Upper lobe of right lung (tissue), 1 donor: ENCODE measurements around the gene SLC23A2. TPM values are rescaled to one million over a fixed set of nuclear protein-coding genes. Genes with fewer than 3 reads are reported as not detected.
A peak's percentile ranks its signal among the peaks of the same experiment; 100 is the strongest.
"Not testable (repeated sequence)": the region's sequence is repeated elsewhere in the genome, so short reads cannot be mapped to it uniquely, and the experiment has no call there.

ENCODE experiments used
- ATAC-seq: fragments of 200-7000 bp; cut with Tn5 transposase; one replicate; pipeline ENCODE4 v1.9.1; 2020; ENCODE audit warnings: mild to moderate bottlenecking, moderate library complexity
- DNase-seq: peaks from one replicate; pipeline ENCODE4 v3.0.0-alpha.2; 2020
- H3K27ac ChIP-seq: fragments of 200-600 bp; one replicate; pipeline ENCODE4 v1.8.0; 2022
- H3K27me3 ChIP-seq: fragments of 200-600 bp; one replicate; pipeline ENCODE4 v1.8.0; 2022; ENCODE audit warnings: mild to moderate bottlenecking
- H3K36me3 ChIP-seq: fragments of 200-600 bp; one replicate; pipeline ENCODE4 v1.8.0; 2022
- H3K4me1 ChIP-seq: fragments of 200-600 bp; one replicate; pipeline ENCODE4 v1.8.0; 2022
- H3K4me3 ChIP-seq: fragments of 200-600 bp; one replicate; pipeline ENCODE4 v1.8.0; 2022; ENCODE audit warnings: mild to moderate bottlenecking
- H3K9me3 ChIP-seq: fragments of 200-600 bp; one replicate; pipeline ENCODE4 v1.8.0; 2022
- intact Hi-C: fragments of 100-400 bp; cut with DNase I; formaldehyde crosslinking; loops from one replicate; pipeline ENCODE4 v1.11.0; 2022
- total RNA-seq: library from RNA; stranded (reverse); fragmentation: NEBNext Ultra II Directional; extraction: Animal tissue kit (Norgen Biotek cat#: 25700); gene quantifications from one replicate; pipeline ENCODE4 v1.2.1, GENCODE V29; 2021
- TF ChIP-seq, protein P1 (sequence below): fragments of 200-600 bp; IDR thresholded peaks from one replicate; pipeline ENCODE4 v1.8.0; 2022; ENCODE audit warnings: antibody characterized with exemption
- donor health status: DM: no; HTN: yes; CAD: no; lungs with severe emphysema.

SLC23A2 gene
- total RNA-seq, 1 donor from 2014 or later = 26.2 TPM

GRCh38 chr20:5020760-5021159, 19.4 kb upstream of the SLC23A2 start:
- Histone ChIP-seq H3K4me3 (no peak overlapping the region), H3K27ac (no peak overlapping the region), H3K9me3 (no peaks in the 10 kb centered on the region), H3K36me3 (no peaks in the 10 kb centered on the region), H3K4me1 (no peaks in the 10 kb centered on the region), H3K27me3 (no peaks in the 10 kb centered on the region)
- DNase-seq (no peak), ATAC-seq (no peak)
- intact Hi-C loops = no loop called here
- TF ChIP-seq, protein P1, sequence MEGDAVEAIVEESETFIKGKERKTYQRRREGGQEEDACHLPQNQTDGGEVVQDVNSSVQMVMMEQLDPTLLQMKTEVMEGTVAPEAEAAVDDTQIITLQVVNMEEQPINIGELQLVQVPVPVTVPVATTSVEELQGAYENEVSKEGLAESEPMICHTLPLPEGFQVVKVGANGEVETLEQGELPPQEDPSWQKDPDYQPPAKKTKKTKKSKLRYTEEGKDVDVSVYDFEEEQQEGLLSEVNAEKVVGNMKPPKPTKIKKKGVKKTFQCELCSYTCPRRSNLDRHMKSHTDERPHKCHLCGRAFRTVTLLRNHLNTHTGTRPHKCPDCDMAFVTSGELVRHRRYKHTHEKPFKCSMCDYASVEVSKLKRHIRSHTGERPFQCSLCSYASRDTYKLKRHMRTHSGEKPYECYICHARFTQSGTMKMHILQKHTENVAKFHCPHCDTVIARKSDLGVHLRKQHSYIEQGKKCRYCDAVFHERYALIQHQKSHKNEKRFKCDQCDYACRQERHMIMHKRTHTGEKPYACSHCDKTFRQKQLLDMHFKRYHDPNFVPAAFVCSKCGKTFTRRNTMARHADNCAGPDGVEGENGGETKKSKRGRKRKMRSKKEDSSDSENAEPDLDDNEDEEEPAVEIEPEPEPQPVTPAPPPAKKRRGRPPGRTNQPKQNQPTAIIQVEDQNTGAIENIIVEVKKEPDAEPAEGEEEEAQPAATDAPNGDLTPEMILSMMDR = no peak

DNA sequence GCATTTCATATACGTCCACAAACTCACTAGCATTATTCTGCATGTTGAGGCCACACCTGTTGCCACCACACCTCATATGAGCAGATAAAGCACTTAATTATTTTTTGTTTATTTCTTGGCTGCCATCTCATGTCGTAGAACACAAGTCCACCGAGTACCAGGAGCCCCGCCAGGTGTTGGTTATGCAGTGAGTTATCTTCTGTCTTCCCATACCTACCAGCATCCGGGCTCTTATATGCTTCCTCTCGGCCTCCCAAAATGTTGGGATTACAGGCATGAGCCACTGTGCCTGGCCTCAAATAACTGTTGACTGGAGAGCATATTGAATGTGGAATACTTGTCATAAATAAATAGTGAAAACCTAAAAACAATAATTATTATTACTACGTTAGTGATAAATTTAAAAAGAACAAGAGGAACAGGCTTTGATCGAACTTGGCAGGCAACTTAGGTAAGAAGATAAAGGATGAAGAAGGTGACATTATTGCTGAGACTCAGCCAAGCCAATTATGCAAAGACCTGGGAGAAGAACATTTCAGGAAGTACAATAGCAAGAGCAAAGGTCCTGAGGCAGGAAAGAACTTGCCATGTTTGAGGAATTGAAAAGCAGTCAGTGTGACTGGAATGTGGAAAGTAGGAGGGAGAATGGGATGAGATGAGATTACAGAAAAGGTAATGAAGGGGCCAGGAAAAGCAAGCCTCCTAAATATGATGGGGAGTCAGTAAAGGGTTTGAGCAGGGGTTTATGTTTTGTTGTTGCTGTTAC, 12.6 kb upstream of the SLC23A2 start:
- ATAC-seq (no peak), DNase-seq (no peak)
- Histone ChIP-seq H3K27ac (no peak overlapping the region), H3K4me1 (no peaks in the 10 kb centered on the region), H3K4me3 (no peak overlapping the region), H3K36me3 (no peaks in the 10 kb centered on the region), H3K9me3 (no peaks in the 10 kb centered on the region), H3K27me3 (no peaks in the 10 kb centered on the region)
- intact Hi-C loops = no loop called here
- TF ChIP-seq, protein P1 = no peak

GRCh38 chr20:5008759-5009158, 7.4 kb upstream of the SLC23A2 start:
- intact Hi-C loops = no loop called here
- no peak overlapping the region for H3K4me3 ChIP-seq
- no peaks in the 10 kb centered on the region for H3K4me1 ChIP-seq
- no peaks in the 10 kb centered on the region for H3K36me3 ChIP-seq
- peak; percentile 79 for ATAC-seq
- TF ChIP-seq, protein P1 = no peak
- H3K27ac ChIP-seq = no peak overlapping the region
- no peaks in the 10 kb centered on the region for H3K27me3 ChIP-seq
- no peak for DNase-seq
- no peaks in the 10 kb centered on the region for H3K9me3 ChIP-seq

GRCh38 chr20:5005326-5005725, 4.0 kb upstream of the SLC23A2 start:
- ATAC-seq (no peak), DNase-seq (no peak)
- H3K36me3 ChIP-seq = no peaks in the 10 kb centered on the region
- TF ChIP-seq, protein P1 = no peak
- no peak overlapping the region for H3K27ac ChIP-seq
- no peak overlapping the region for H3K4me3 ChIP-seq
- peaks cover 2% of the 10 kb centered on the region for H3K4me1 ChIP-seq
- H3K27me3 ChIP-seq = no peaks in the 10 kb centered on the region
- intact Hi-C loops = no loop called here
- H3K9me3 ChIP-seq = no peaks in the 10 kb centered on the region

- ATAC-seq, H3K36me3 ChIP-seq, H3K4me3 ChIP-seq, H3K4me1 ChIP-seq, H3K27ac ChIP-seq, H3K27me3 ChIP-seq, intact Hi-C loops, DNase-seq, H3K9me3 ChIP-seq: not testable (repeated sequence)
Observed at GRCh38 chr20:5004825-5005224, 3.5 kb upstream of the SLC23A2 start.

DNA sequence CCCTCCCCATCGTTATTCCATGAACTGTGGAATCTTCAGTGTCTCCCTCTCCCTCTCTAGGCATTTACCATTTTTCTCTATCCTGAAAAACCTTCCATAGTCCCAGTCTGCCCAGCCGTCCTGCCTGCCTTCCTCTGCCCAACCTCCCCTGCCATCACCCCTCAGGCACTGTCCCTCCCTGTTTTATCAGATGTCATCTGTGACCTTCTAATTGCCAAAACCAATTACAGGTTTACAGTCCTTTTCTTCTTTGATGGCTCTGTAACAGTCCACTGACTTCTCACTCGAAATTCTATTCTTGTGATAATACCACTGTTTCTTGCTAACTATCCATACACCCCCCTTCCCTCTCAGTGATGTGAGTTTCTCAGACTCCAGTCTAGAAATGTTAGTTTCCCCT, 2.3 kb upstream of the SLC23A2 start:
- Histone ChIP-seq H3K4me3 (no peak overlapping the region), H3K9me3 (no peaks in the 10 kb centered on the region), H3K4me1 (peaks cover 19% of the 10 kb centered on the region), H3K36me3 (no peaks in the 10 kb centered on the region), H3K27me3 (no peaks in the 10 kb centered on the region), H3K27ac (no peak overlapping the region)
- no peak for DNase-seq
- ATAC-seq = no peak
- intact Hi-C loops = no loop called here
- TF ChIP-seq, protein P1 = no peak
